Measurements from ENCODE around the gene ZBTB6. TPM values are rescaled to one million over a fixed set of nuclear protein-coding genes. Genes with fewer than 3 reads are reported as not detected.
A peak's percentile ranks its signal among the peaks of the same experiment; 100 is the strongest.

The ZBTB6 gene, protein sequence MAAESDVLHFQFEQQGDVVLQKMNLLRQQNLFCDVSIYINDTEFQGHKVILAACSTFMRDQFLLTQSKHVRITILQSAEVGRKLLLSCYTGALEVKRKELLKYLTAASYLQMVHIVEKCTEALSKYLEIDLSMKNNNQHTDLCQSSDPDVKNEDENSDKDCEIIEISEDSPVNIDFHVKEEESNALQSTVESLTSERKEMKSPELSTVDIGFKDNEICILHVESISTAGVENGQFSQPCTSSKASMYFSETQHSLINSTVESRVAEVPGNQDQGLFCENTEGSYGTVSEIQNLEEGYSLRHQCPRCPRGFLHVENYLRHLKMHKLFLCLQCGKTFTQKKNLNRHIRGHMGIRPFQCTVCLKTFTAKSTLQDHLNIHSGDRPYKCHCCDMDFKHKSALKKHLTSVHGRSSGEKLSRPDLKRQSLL
- total RNA-seq (2016; rRNA removed; fragmentation: Illumina TruSeq; extraction: Trizol) = 7.1 and 12.1 TPM in 2 replicates
- total RNA-seq (2016; cell fraction: cytosol; rRNA removed; fragmentation: Illumina TruSeq; extraction: Trizol; ENCODE audit: low read depth) = 0.71 and 0.79 TPM in 2 replicates
- total RNA-seq (2016; cell fraction: insoluble cytoplasmic fraction; rRNA removed; fragmentation: Illumina TruSeq; extraction: Trizol) = 7.5 and 12.8 TPM in 2 replicates
- 4.7 and 5.8 TPM in 2 replicates for total RNA-seq (2016; cell fraction: membrane; rRNA removed; fragmentation: Illumina TruSeq; extraction: Trizol)
- 8.0 and 8.5 TPM in 2 replicates for total RNA-seq (2016; cell fraction: nucleus; rRNA removed; fragmentation: Illumina TruSeq; extraction: Trizol)
- 3.1 and 3.7 TPM in 2 replicates for polyA plus RNA-seq (2011; rRNA removed)
- 1.4 and 2.4 TPM in 2 replicates for polyA plus RNA-seq (2011; cell fraction: cytosol; rRNA removed)
- polyA plus RNA-seq (2011; cell fraction: nucleus; rRNA removed) = 1.4 and 1.7 TPM in 2 replicates
- polyA plus RNA-seq (2012) = 4.6 and 5.1 TPM in 2 replicates
- 0.24 and 0.41 TPM in 2 replicates for polyA plus RNA-seq (2016; cell fraction: cytosol; fragmentation: Illumina TruSeq; extraction: Trizol; ENCODE audit: low read depth)
- polyA plus RNA-seq (2016; cell fraction: insoluble cytoplasmic fraction; fragmentation: Illumina TruSeq; extraction: Trizol; ENCODE audit: low read depth) = 7.6 and 8.7 TPM in 2 replicates
- 1.8 and 2.0 TPM in 2 replicates for polyA plus RNA-seq (2016; cell fraction: membrane; fragmentation: Illumina TruSeq; extraction: Trizol; ENCODE audit: low read depth)
- polyA plus RNA-seq (2016; cell fraction: nucleus; fragmentation: Illumina TruSeq; extraction: Trizol; ENCODE audit: insufficient read depth, low read depth) = 5.8 and 6.5 TPM in 2 replicates
- polyA minus RNA-seq (2011; rRNA and poly(A)+ RNA removed; ENCODE audit: low replicate concordance) = 3.1 and 9.0 TPM in 2 replicates
- polyA minus RNA-seq (2011; cell fraction: cytosol; rRNA and poly(A)+ RNA removed) = 4.4 and 5.2 TPM in 2 replicates
- 12.3 and 14.2 TPM in 2 replicates for polyA minus RNA-seq (2011; cell fraction: nucleus; rRNA and poly(A)+ RNA removed)
- percentile 93 among the genes with signal in this experiment for Bru-seq, nascent RNA
- percentile 72 among the genes with signal in this experiment for BruChase-seq, experiment 1, labeled RNA remaining after a 6-hour chase
- BruChase-seq, experiment 2, labeled RNA remaining after a 2-hour chase = percentile 94 among the genes with signal in this experiment
- long read RNA-seq, experiment 1, partial matches to known transcripts = 0 of 2 reads
- long read RNA-seq, experiment 1, other reads (novel, unspliced or antisense) = 2 of 2 reads
- long read RNA-seq, experiment 2, partial matches to known transcripts = 0 of 10 reads
- long read RNA-seq, experiment 2, other reads (novel, unspliced or antisense) = 10 of 10 reads

DNA sequence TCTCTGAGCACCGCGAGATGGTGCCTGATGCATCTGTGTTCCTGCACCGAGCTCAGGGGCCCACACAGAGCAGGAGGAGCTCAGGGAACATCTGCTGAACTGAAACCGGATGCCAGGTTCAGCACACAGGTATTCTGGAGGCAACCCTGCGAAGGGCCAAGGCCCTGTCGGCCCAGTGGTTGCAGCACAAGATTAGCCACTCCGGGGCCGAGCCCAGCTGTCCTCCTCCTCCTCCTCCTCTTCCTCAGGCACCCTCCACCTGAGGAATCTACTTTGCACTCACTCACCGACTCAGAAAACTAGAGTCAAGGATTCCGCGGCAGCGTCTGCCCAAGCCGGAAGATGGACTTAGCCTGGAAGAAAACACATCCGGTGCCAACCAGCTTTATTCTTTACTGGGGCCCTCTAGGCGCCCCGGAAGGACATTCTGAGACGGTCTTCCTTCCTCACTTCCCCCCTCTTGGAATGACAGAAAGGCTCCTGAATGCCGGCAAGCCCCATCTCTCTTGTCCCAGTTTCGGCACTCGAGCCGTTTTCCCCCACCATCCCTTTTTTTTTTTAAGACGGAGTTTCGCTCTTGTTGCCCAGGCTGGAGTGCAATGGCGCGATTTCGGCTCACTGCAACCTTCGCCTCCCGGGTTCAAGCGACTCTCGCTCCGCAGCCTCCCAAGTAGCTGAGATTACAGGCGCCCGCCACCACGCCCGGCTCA is at the start of gene ZBTB6:
ZBTB6 (minus strand) TSS at position 360 of the 710 bp plus-strand sequence. CDS start 1,251 bp downstream, outside the sequence.
- in situ Hi-C loops (cut with HindIII; ENCODE audit: extremely low pct_ligation_motif_present, low pct_unique_long_range_greater_than_20kb) = no loop called here
- 2% methylated on average over 25 of the region's 35 CpGs for WGBS (ENCODE audit: low lambda C conversion rate)
- DNase-seq (ENCODE audit: low spot score) (peak; percentile 83), FAIRE-seq (peak; percentile 58), ATAC-seq (peak; percentile 99)
- ChIA-PET POLR2A (interaction anchor here (0.6 to 5.2 kb wide), 18 partner anchors 8 to 557 kb away, joined by 3 to 64 read pairs (median 4); partner anchors contain the start of genes PDCL, RABGAP1, RC3H2 and ZBTB26), CTCF (ENCODE audit: low intra/inter-chr PET ratio, low total read pairs) (no interaction called here)
- Histone ChIP-seq H3K4me3 (replicated peaks in 1 of 3; ENCODE audit: insufficient read depth in 1 of 3, low read depth in 2 of 3, low read length in 3 of 3) (peak within 1 kb of the TSS; percentile 79 to 90 (median 81)), H3K36me3 (replicated peaks in 1 of 2; ENCODE audit: control insufficient read depth in 1 of 2, insufficient read depth in 2 of 2, low read length in 2 of 2) (peaks cover 3 to 18% of the 10 kb centered on the region in 2 experiments; a peak in 3 of 5 replicates), H3K4me2 (ENCODE audit: low read depth, low read length) (peak within 1 kb of the TSS; percentile 76), H4K20me1 (ENCODE audit: insufficient read depth, low read length) (no peaks in the 10 kb centered on the region), H3K4me1 (ENCODE audit: insufficient read depth, low read length) (peaks cover 11% of the 10 kb centered on the region), H3K9me3 (ENCODE audit: low read length) (no peaks in the 10 kb centered on the region), H3K9ac (ENCODE audit: insufficient read depth, low read depth, low read length) (peak within 1 kb of the TSS; percentile 91), H3K79me2 (ENCODE audit: insufficient read depth, low read length) (peaks cover 34% of the 10 kb centered on the region), H2AFZ (ENCODE audit: low read length) (peak within 1 kb of the TSS; percentile 81), H3K27ac (ENCODE audit: extremely low read length, insufficient read depth, low read length) (peak within 1 kb of the TSS; percentile 93), H3K27me3 (ENCODE audit: control insufficient read depth in 1 of 2, insufficient read depth in 2 of 2, low read length in 2 of 2) (no peaks in the 10 kb centered on the region)
- intact Hi-C loops (cut with micrococcal nuclease; ENCODE audit: unreplicated experiment) = loop anchor here (2.0 to 5.0 kb wide), 2 partner anchors 18 to 74 kb away; partner anchors contain the start of gene ZBTB26
- no TSS peak for BruUV-seq (replicated peaks)
- no peak for TF ChIP-seq ATAD3A (CRISPR knock-in tag; IDR thresholded peaks at IDR 0.05)
- TF ChIP-seq NR2F2 (IDR thresholded peaks at IDR 0.05; ENCODE audit: borderline replicate concordance, low read depth) = no peak
- TF ChIP-seq, protein P1, sequence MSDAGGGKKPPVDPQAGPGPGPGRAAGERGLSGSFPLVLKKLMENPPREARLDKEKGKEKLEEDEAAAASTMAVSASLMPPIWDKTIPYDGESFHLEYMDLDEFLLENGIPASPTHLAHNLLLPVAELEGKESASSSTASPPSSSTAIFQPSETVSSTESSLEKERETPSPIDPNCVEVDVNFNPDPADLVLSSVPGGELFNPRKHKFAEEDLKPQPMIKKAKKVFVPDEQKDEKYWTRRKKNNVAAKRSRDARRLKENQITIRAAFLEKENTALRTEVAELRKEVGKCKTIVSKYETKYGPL (CRISPR knock-in tag; IDR thresholded peaks at IDR 0.05) = no peak
- TF ChIP-seq ZNF564 (CRISPR knock-in tag; IDR thresholded peaks at IDR 0.05) = no peak
- no peak for TF ChIP-seq ZNF773 (CRISPR knock-in tag; IDR thresholded peaks at IDR 0.05; ENCODE audit: borderline replicate concordance)
- no peak for TF ChIP-seq ZBTB1 (CRISPR knock-in tag; IDR thresholded peaks at IDR 0.05; ENCODE audit: borderline replicate concordance)
- TF ChIP-seq, protein P2, sequence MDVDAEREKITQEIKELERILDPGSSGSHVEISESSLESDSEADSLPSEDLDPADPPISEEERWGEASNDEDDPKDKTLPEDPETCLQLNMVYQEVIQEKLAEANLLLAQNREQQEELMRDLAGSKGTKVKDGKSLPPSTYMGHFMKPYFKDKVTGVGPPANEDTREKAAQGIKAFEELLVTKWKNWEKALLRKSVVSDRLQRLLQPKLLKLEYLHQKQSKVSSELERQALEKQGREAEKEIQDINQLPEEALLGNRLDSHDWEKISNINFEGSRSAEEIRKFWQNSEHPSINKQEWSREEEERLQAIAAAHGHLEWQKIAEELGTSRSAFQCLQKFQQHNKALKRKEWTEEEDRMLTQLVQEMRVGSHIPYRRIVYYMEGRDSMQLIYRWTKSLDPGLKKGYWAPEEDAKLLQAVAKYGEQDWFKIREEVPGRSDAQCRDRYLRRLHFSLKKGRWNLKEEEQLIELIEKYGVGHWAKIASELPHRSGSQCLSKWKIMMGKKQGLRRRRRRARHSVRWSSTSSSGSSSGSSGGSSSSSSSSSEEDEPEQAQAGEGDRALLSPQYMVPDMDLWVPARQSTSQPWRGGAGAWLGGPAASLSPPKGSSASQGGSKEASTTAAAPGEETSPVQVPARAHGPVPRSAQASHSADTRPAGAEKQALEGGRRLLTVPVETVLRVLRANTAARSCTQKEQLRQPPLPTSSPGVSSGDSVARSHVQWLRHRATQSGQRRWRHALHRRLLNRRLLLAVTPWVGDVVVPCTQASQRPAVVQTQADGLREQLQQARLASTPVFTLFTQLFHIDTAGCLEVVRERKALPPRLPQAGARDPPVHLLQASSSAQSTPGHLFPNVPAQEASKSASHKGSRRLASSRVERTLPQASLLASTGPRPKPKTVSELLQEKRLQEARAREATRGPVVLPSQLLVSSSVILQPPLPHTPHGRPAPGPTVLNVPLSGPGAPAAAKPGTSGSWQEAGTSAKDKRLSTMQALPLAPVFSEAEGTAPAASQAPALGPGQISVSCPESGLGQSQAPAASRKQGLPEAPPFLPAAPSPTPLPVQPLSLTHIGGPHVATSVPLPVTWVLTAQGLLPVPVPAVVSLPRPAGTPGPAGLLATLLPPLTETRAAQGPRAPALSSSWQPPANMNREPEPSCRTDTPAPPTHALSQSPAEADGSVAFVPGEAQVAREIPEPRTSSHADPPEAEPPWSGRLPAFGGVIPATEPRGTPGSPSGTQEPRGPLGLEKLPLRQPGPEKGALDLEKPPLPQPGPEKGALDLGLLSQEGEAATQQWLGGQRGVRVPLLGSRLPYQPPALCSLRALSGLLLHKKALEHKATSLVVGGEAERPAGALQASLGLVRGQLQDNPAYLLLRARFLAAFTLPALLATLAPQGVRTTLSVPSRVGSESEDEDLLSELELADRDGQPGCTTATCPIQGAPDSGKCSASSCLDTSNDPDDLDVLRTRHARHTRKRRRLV (CRISPR knock-in tag; IDR thresholded peaks at IDR 0.05) = no peak

All from HepG2 (cell line).